HG03457 (cell line): ENCODE measurements around the gene RAB6B.

ENCODE experiments used
- ATAC-seq: cut with Tn5 transposase; IDR thresholded peaks from one replicate; pipeline ENCODE4 v1.9.1; 2021; ENCODE audit warnings: moderate number of reproducible peaks; ENCODE audit not compliant: unreplicated experiment

The RAB6B gene

GRCh38 chr3:133838916-133839800, 56.5 kb downstream of the RAB6B start:
- no peak for ATAC-seq

- ATAC-seq: no peak
These were observed 57.3 kb downstream of the RAB6B start for GRCh38 chr3:133838296-133838789.

GRCh38 chr3:133837487-133838295, 58.0 kb downstream of the RAB6B start:
- ATAC-seq: no peak

GRCh38 chr3:133836497-133837158, 59.1 kb downstream of the RAB6B start:
- no peak for ATAC-seq

- ATAC-seq: no peak
These were observed 59.7 kb downstream of the RAB6B start for GRCh38 chr3:133835961-133836360.

GRCh38 chr3:133835418-133835743, 60.3 kb downstream of the RAB6B start:
- no peak for ATAC-seq

- ATAC-seq: no peak
These were observed 60.9 kb downstream of the RAB6B start for GRCh38 chr3:133834621-133835417.

GRCh38 chr3:133833880-133834620, 61.6 kb downstream of the RAB6B start:
- ATAC-seq: no peak

GRCh38 chr3:133833267-133833666, 62.4 kb downstream of the RAB6B start:
- ATAC-seq: no peak

- no peak for ATAC-seq
These were observed 62.9 kb downstream of the RAB6B start for GRCh38 chr3:133832802-133833144.

GRCh38 chr3:133831966-133832801, 63.5 kb downstream of the RAB6B start:
- ATAC-seq: no peak

GRCh38 chr3:133830071-133830470, 65.6 kb downstream of the RAB6B start:
- ATAC-seq: no peak

- no peak for ATAC-seq
These were observed 66.4 kb downstream of the RAB6B start for GRCh38 chr3:133829310-133829707.

- ATAC-seq: no peak
These were observed 66.9 kb downstream of the RAB6B start for GRCh38 chr3:133828576-133829309.

- ATAC-seq: no peak
These were observed 68.0 kb downstream of the RAB6B start for GRCh38 chr3:133827684-133828083.

GRCh38 chr3:133827136-133827535, 68.5 kb downstream of the RAB6B start:
- no peak for ATAC-seq

- ATAC-seq: no peak
These were observed 69.5 kb downstream of the RAB6B start for GRCh38 chr3:133825969-133826727.
